Stomach (tissue), 4 donors: ENCODE measurements around the gene TGIF2.

ENCODE experiments used
- CTCF ChIP-seq, 7 experiments: fragments of 450-650 bp in 4 of 7; fragments of 200-600 bp in 3 of 7; sonication (generic) in 3 of 7; IDR thresholded peaks; one replicate each; pipeline ENCODE4 v1.5.1; 2016 to 2019; ENCODE audit warnings: antibody characterized with exemption in 7 of 7, control low read depth in 2 of 7, mild to moderate bottlenecking in 1 of 7
- EP300 ChIP-seq: sonication (generic); formaldehyde crosslinking; IDR thresholded peaks from one replicate; pipeline ENCODE4 v1.6.1; 2017; ENCODE audit warnings: antibody characterized with exemption
- POLR2A ChIP-seq, 4 donors: fragments of 450-650 bp; IDR thresholded peaks; one replicate each; pipeline ENCODE4 v1.6.1; 2016; ENCODE audit warnings: antibody characterized with exemption in 4 of 4, control low read depth in 2 of 4, mild to moderate bottlenecking in 1 of 4, moderate library complexity in 1 of 4

DNA sequence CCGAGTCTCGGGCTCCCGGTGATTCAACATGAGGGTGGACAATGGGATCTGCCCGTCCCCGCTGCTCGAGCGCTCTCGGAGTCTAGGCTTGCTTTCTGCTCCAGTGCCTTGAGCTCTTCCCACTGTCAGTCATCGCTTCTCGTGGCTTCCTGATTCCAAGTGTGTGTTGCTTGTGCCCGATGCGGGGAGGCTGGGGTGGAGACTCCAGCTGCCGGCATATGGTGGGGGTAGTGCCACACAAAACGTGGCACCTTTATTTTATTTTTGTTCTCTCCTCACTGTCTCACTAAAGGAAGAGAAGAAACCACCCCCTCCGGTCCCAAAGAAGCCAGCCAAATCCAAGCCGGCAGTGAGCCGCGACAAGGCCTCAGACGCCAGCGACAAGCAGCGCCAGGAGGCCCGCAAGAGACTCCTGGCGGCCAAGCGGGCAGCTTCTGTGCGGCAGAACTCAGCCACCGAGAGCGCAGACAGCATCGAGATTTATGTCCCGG is 46.8 kb upstream of the TGIF2 start:
- TF ChIP-seq POLR2A (IDR thresholded peaks at IDR 0.05) (no peak), EP300 (no peak), CTCF (IDR thresholded peaks at IDR 0.05) (no peak)
